ENCODE measurements around the gene PRKCA.

GRCh38 chr17:66272811-66273585, 29.4 kb upstream of the PRKCA start:
- TF ChIP-seq CTCF (IDR thresholded peaks at IDR 0.05) (no peak), POLR2A (IDR thresholded peaks at IDR 0.05; ENCODE audit: low read depth) (no peak), EP300 (IDR thresholded peaks at IDR 0.05) (no peak)
